H1 (cell line): Measurements from ENCODE around the gene TEX264. TPM values are rescaled to one million over a fixed set of nuclear protein-coding genes. Genes with fewer than 3 reads are reported as not detected.

ENCODE experiments used
- CTCF ChIA-PET: fragments of 300-600 bp; sonication (Branson Sonifier 250); formaldehyde crosslinking; loops from one replicate; lab custom pipeline; 2021; ENCODE audit not compliant: partially characterized antibody; lab: Charles Lee
- POLR2A ChIA-PET: fragments of 300-600 bp; sonication (Branson Sonifier 250); formaldehyde crosslinking; loops from one replicate; lab custom pipeline; 2021; ENCODE audit warnings: inconsistent platforms; ENCODE audit not compliant: partially characterized antibody; lab: Charles Lee
- DNase-seq, 2 experiments: peaks; one replicate each; pipeline versions ENCODE4 v3.0.0 to v3.0.0-alpha.2; 2010 to 2022; ENCODE audit warnings: low spot score in 2 of 2, low read depth in 1 of 2, mixed read lengths in 1 of 2
- FAIRE-seq: peaks from 2 replicates; lab custom pipeline; 2011; peaks lifted over from hg19 to GRCh38; lab: Jason Lieb, UNC
- H2AFZ ChIP-seq: 2 replicates; pipeline ENCODE4 v1.8.1; 2012; ENCODE audit warnings: low read length, inconsistent platforms
- H2AK5ac ChIP-seq: 2 replicates; pipeline ENCODE4 v1.6.1; 2013; ENCODE audit warnings: low read depth, low read length
- H2BK120ac ChIP-seq: replicated peaks from 2 replicates; pipeline ENCODE3; 2013; ENCODE audit warnings: low read depth, low read length, inconsistent platforms
- H2BK12ac ChIP-seq: 2 replicates; pipeline ENCODE4 v1.6.1; 2013; ENCODE audit warnings: low read depth, low read length
- H2BK15ac ChIP-seq: 2 replicates; pipeline ENCODE4 v1.6.1; 2013; ENCODE audit warnings: low read length
- H2BK20ac ChIP-seq: 2 replicates; pipeline ENCODE4 v1.6.1; 2013; ENCODE audit warnings: low read length
- H2BK5ac ChIP-seq: 2 replicates; pipeline ENCODE4 v1.6.1; 2013; ENCODE audit warnings: low read depth, low read length
- H3K14ac ChIP-seq: 2 replicates; pipeline ENCODE4 v1.6.1; 2013; ENCODE audit warnings: inconsistent platforms; ENCODE audit not compliant: insufficient read length
- H3K18ac ChIP-seq: 2 replicates; pipeline ENCODE4 v1.6.1; 2013; ENCODE audit warnings: low read length; ENCODE audit errors: extremely low read depth
- H3K23ac ChIP-seq: 2 replicates; pipeline ENCODE4 v1.6.1; 2013; ENCODE audit warnings: inconsistent platforms; ENCODE audit not compliant: insufficient read length
- H3K23me2 ChIP-seq: 2 replicates; pipeline ENCODE4 v1.6.1; 2013; ENCODE audit warnings: low read depth, low read length
- H3K27ac ChIP-seq: 2 replicates; pipeline ENCODE4 v1.6.1; 2011; ENCODE audit warnings: low read depth, low read length, inconsistent platforms
- H3K27me3 ChIP-seq, 4 experiments: replicated peaks in 1 of 4; 1 replicate in 1 of 4; 2 replicates in 3 of 4; pipeline versions ENCODE4 v1.6.1 to v1.8.1; 2011 to 2013; ENCODE audit warnings: low read length in 3 of 4, mild to moderate bottlenecking in 3 of 4, inconsistent platforms in 2 of 4, mixed read lengths in 2 of 4, moderate library complexity in 1 of 4; ENCODE audit not compliant: control insufficient read depth in 3 of 4, insufficient read depth in 3 of 4; ENCODE audit errors: extremely low read depth in 1 of 4
- H3K36me3 ChIP-seq, 4 experiments: 2 replicates each; pipeline versions ENCODE4 v1.6.1 to v1.8.1; 2011 to 2013; ENCODE audit warnings: mild to moderate bottlenecking in 4 of 4, low read length in 3 of 4, moderate library complexity in 2 of 4, control low read depth in 1 of 4, inconsistent platforms in 1 of 4; ENCODE audit not compliant: insufficient read depth in 4 of 4, control insufficient read depth in 2 of 4
- H3K4ac ChIP-seq: replicated peaks from 2 replicates; pipeline ENCODE3; 2013; ENCODE audit warnings: low read length, low read depth, mixed read lengths, inconsistent platforms; ENCODE audit not compliant: insufficient read length
- H3K4me1 ChIP-seq, 4 experiments: replicated peaks in 1 of 4; 1 replicate in 1 of 4; 2 replicates in 3 of 4; pipeline versions ENCODE4 v1.6.1 to v1.8.1; 2011 to 2013; ENCODE audit warnings: low read length in 3 of 4, inconsistent platforms in 2 of 4, mixed read lengths in 1 of 4; ENCODE audit not compliant: insufficient read depth in 4 of 4, control insufficient read depth in 3 of 4
- H3K4me2 ChIP-seq, 2 experiments: 2 replicates each; pipeline versions ENCODE4 v1.6.1 to v1.8.1; 2011 to 2013; ENCODE audit warnings: low read depth in 2 of 2, low read length in 2 of 2, control low read depth in 1 of 2, inconsistent platforms in 1 of 2, mild to moderate bottlenecking in 1 of 2; ENCODE audit not compliant: insufficient read depth in 1 of 2
- H3K4me3 ChIP-seq, 4 experiments: fragments of 200-600, 300-600 bp in 1 of 4; sonication (generic), shearing (Covaris generic), sonication (Bioruptor Twin) in 1 of 4; 2 replicates each; pipeline versions ENCODE4 v1.5.1 to v1.8.1; 2011 to 2016; ENCODE audit warnings: low read length in 4 of 4, low read depth in 3 of 4, control low read depth in 2 of 4, inconsistent platforms in 2 of 4, mild to moderate bottlenecking in 2 of 4, mixed read lengths in 1 of 4, moderate library complexity in 1 of 4; ENCODE audit not compliant: insufficient read depth in 2 of 4; ENCODE audit errors: extremely low read depth in 1 of 4
- H3K56ac ChIP-seq: replicated peaks from 2 replicates; pipeline ENCODE3; 2013; ENCODE audit warnings: low read depth, mild to moderate bottlenecking, mixed read lengths, low read length, inconsistent platforms; ENCODE audit not compliant: insufficient read length
- H3K79me1 ChIP-seq: 2 replicates; pipeline ENCODE4 v1.6.1; 2013; ENCODE audit warnings: low read depth, low read length, control low read depth
- H3K79me2 ChIP-seq, 2 experiments: 2 replicates each; pipeline versions ENCODE4 v1.6.1 to v1.8.1; 2012 to 2013; ENCODE audit warnings: low read length in 2 of 2, mild to moderate bottlenecking in 2 of 2, inconsistent platforms in 1 of 2; ENCODE audit not compliant: insufficient read depth in 2 of 2, control insufficient read depth in 1 of 2
- H3K9ac ChIP-seq, 4 experiments: replicated peaks in 1 of 4; 1 replicate in 1 of 4; 2 replicates in 3 of 4; pipeline versions ENCODE4 v1.6.1 to v1.8.1; 2011 to 2013; ENCODE audit warnings: low read depth in 3 of 4, low read length in 3 of 4, control low read depth in 2 of 4, mild to moderate bottlenecking in 2 of 4, moderate library complexity in 2 of 4, inconsistent platforms in 1 of 4; ENCODE audit errors: extremely low read depth in 1 of 4
- H3K9me3 ChIP-seq, 2 experiments: 2 replicates each; pipeline versions ENCODE4 v1.6.1 to v1.8.1; 2012 to 2013; ENCODE audit warnings: mild to moderate bottlenecking in 2 of 2, moderate library complexity in 2 of 2, control low read depth in 1 of 2, inconsistent platforms in 1 of 2, low read depth in 1 of 2, low read length in 1 of 2, mixed read lengths in 1 of 2; ENCODE audit not compliant: insufficient read depth in 2 of 2
- H4K20me1 ChIP-seq, 2 experiments: replicated peaks in 1 of 2; 2 replicates each; pipeline versions ENCODE3 to v1.8.1; 2011 to 2013; ENCODE audit warnings: inconsistent platforms in 2 of 2, low read length in 2 of 2, mild to moderate bottlenecking in 1 of 2; ENCODE audit not compliant: insufficient read depth in 2 of 2, control insufficient read depth in 1 of 2
- H4K5ac ChIP-seq: 2 replicates; pipeline ENCODE4 v1.6.1; 2013; ENCODE audit warnings: low read length, low read depth, mixed read lengths, inconsistent platforms; ENCODE audit not compliant: insufficient read length
- H4K8ac ChIP-seq: 2 replicates; pipeline ENCODE4 v1.8.0; 2013; ENCODE audit warnings: mild to moderate bottlenecking, moderate library complexity, low read length, inconsistent platforms; ENCODE audit not compliant: insufficient read depth; ENCODE audit errors: extremely low read depth
- H4K91ac ChIP-seq: replicated peaks from 2 replicates; pipeline ENCODE3; 2013; ENCODE audit warnings: low read length, mixed read lengths, inconsistent platforms; ENCODE audit not compliant: insufficient read length
- ASH2L ChIP-seq: fragments of 200-600, 300-600 bp; sonication (generic); IDR thresholded peaks from one replicate; pipeline ENCODE4 v1.7.1; 2017; ENCODE audit warnings: low read length
- CEBPB ChIP-seq: IDR thresholded peaks from 2 replicates; pipeline ENCODE4 v1.6.1; 2012; ENCODE audit warnings: low read depth, low read length
- NANOG ChIP-seq: IDR thresholded peaks from 2 replicates; pipeline ENCODE4 v1.6.1; 2011; ENCODE audit warnings: low read length, low read depth, mild to moderate bottlenecking, inconsistent platforms; ENCODE audit not compliant: insufficient read depth, poor library complexity, severe bottlenecking
- RXRA ChIP-seq: IDR thresholded peaks from 2 replicates; pipeline ENCODE4 v1.6.1; 2011; ENCODE audit warnings: low read depth, mild to moderate bottlenecking, low read length, moderate library complexity; ENCODE audit not compliant: insufficient read depth
- WGBS, 2 experiments: shearing (Covaris generic) in 1 of 2; methylation state at CpG; one replicate each; pipeline versions ENCODE4 v1.1.6 to v1.1.7; 2013 to 2015; ENCODE audit warnings: low lambda C conversion rate in 2 of 2, mixed read lengths in 2 of 2, inconsistent platforms in 1 of 2, low coverage in 1 of 2, missing lambda C conversion rate in 1 of 2; ENCODE audit not compliant: insufficient replicate concordance in 2 of 2, insufficient coverage in 1 of 2, insufficient read length in 1 of 2; ENCODE audit errors: extremely low coverage in 1 of 2, missing lambda C conversion rate in 1 of 2; 5-methylcytosine and 5-hydroxymethylcytosine counted together
- polyA plus RNA-seq, 7 experiments: library from polyadenylated mRNA; depleted of rRNA in 3 of 7; stranded (reverse) in 5 of 7; unstranded in 2 of 7; fragments of >200 nt in 5 of 7; fragments of 200-250 nt in 2 of 7; gene quantifications; 1 replicate in 5 of 7; 2 replicates in 1 of 7; 4 replicates in 1 of 7; pipeline versions ENCODE4 v1.2.1 to v1.2.3, GENCODE V29; 2011 to 2013; ENCODE audit warnings: missing spikeins in 2 of 7, mixed read lengths in 2 of 7
- total RNA-seq: library from RNA; stranded (reverse); fragmentation: NEBNext Ultra II Directional; extraction: Animal tissue kit (Norgen Biotek cat#: 25700); gene quantifications from 2 replicates; pipeline ENCODE4 v1.2.1, GENCODE V29; 2021
- TF ChIP-seq, protein P1 (sequence below): IDR thresholded peaks from 2 replicates; pipeline ENCODE4 v1.6.1; 2011; ENCODE audit warnings: low read length, improper control_type of control experiment
- TF ChIP-seq, protein P2 (sequence below), 3 experiments: IDR thresholded peaks; 1 replicate in 2 of 3; 2 replicates in 1 of 3; pipeline versions ENCODE4 v1.5.1 to v1.6.1; 2011; ENCODE audit warnings: low read length in 3 of 3, mild to moderate bottlenecking in 3 of 3, inconsistent platforms in 2 of 3, low read depth in 1 of 3, moderate library complexity in 1 of 3; ENCODE audit not compliant: insufficient read depth in 1 of 3; ENCODE audit errors: control extremely low read depth in 1 of 3
- TF ChIP-seq, protein P3 (sequence below): IDR thresholded peaks from 2 replicates; pipeline ENCODE4 v1.6.1; 2012; ENCODE audit warnings: inconsistent platforms

TEX264 gene
- total and polyA plus RNA-seq, 2 of the 8 experiments (the other 6 are each of a cell fraction or from before 2014, with no cell fraction given): 11.2 to 35.6 TPM

DNA sequence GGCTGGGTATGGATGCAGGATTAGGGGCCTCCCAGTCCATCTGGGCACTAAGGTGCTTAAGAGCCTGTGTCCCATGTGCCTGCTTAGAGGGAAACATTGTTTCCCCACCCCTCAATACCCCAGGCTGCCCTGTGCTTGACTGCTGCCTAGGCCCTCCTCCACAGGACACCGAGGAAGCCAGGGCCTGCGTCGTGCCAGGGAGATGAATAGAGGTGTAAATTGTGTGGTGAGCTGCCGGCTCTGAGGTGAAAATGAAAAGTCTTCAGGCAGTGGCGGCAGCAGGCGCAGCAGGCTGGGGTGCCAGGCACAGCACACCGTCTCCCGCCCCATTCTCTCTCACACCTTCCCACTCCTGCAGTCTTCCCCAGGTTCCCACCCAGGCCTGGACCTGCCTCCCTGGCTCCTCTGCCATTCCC lies 21.9 kb downstream of the TEX264 start:
- DNase-seq (no peak), FAIRE-seq (no peak)
- H2AK5ac ChIP-seq: no peak overlapping the region
- ChIA-PET CTCF (interaction anchor here (1.4 to 8.2 kb wide), 5 partner anchors 11 to 106 kb away, joined by 3 to 37 read pairs (median 31); no protein-coding TSS in a partner anchor), POLR2A (interaction anchor here (1.3 kb wide), 1 partner anchor 154 kb away, joined by 3 read pairs; no protein-coding TSS in a partner anchor)
- no peak overlapping the region for H3K4me3 ChIP-seq
- H3K4me2 ChIP-seq: no peak overlapping the region
- H2BK5ac ChIP-seq: no peak overlapping the region; the same call in 1 of the 2 replicates
- no peaks in the 10 kb centered on the region for H3K23me2 ChIP-seq
- no peak overlapping the region for H3K18ac ChIP-seq
- no peaks in the 10 kb centered on the region for H3K79me2 ChIP-seq
- no peak overlapping the region for H2BK20ac ChIP-seq
- H3K9ac ChIP-seq: no peak overlapping the region
- no peak overlapping the region for H3K14ac ChIP-seq
- no peak overlapping the region for H2BK12ac ChIP-seq
- 85% methylated on average over 8 of the region's 8 CpGs; no CpG with 5 or more reads in 1 of the 2 experiments for WGBS, 2 experiments
- no peak overlapping the region for H2BK15ac ChIP-seq
- peaks cover 0 to 7% (median 2%) of the 10 kb centered on the region in 4 experiments; a peak in 2 of 7 replicates for H3K4me1 ChIP-seq
- no peak overlapping the region; the same call in 1 of the 2 replicates for H3K27ac ChIP-seq
- no peaks in the 10 kb centered on the region for H4K20me1 ChIP-seq
- no peaks in the 10 kb centered on the region for H3K9me3 ChIP-seq
- no peak overlapping the region for H3K4ac ChIP-seq
- H3K23ac ChIP-seq: no peak overlapping the region
- no peak overlapping the region for H2BK120ac ChIP-seq
- H3K27me3 ChIP-seq: peaks cover 0 to 1% (median 0%) of the 10 kb centered on the region in 4 experiments; a peak in 1 of 7 replicates
- H4K91ac ChIP-seq: no peak overlapping the region
- H3K79me1 ChIP-seq: no peaks in the 10 kb centered on the region
- H3K36me3 ChIP-seq: no peaks in the 10 kb centered on the region; a peak in 1 of 8 replicates
- no peak overlapping the region for H4K5ac ChIP-seq
- H3K56ac ChIP-seq: no peak overlapping the region
- H2AFZ ChIP-seq: no peak overlapping the region
- H4K8ac ChIP-seq: peak overlapping the region; percentile 38; the same call in 1 of the 2 replicates
- TF ChIP-seq CEBPB (no peak), ASH2L (no peak), NANOG (no peak), RXRA (no peak)
- TF ChIP-seq, protein P1, sequence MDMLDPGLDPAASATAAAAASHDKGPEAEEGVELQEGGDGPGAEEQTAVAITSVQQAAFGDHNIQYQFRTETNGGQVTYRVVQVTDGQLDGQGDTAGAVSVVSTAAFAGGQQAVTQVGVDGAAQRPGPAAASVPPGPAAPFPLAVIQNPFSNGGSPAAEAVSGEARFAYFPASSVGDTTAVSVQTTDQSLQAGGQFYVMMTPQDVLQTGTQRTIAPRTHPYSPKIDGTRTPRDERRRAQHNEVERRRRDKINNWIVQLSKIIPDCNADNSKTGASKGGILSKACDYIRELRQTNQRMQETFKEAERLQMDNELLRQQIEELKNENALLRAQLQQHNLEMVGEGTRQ: no peak
- TF ChIP-seq, protein P2, sequence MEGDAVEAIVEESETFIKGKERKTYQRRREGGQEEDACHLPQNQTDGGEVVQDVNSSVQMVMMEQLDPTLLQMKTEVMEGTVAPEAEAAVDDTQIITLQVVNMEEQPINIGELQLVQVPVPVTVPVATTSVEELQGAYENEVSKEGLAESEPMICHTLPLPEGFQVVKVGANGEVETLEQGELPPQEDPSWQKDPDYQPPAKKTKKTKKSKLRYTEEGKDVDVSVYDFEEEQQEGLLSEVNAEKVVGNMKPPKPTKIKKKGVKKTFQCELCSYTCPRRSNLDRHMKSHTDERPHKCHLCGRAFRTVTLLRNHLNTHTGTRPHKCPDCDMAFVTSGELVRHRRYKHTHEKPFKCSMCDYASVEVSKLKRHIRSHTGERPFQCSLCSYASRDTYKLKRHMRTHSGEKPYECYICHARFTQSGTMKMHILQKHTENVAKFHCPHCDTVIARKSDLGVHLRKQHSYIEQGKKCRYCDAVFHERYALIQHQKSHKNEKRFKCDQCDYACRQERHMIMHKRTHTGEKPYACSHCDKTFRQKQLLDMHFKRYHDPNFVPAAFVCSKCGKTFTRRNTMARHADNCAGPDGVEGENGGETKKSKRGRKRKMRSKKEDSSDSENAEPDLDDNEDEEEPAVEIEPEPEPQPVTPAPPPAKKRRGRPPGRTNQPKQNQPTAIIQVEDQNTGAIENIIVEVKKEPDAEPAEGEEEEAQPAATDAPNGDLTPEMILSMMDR (IDR thresholded peaks at IDR 0.05; ENCODE audit: control extremely low read depth in 1 of 3, insufficient read depth in 1 of 3, low read depth in 1 of 3, low read length in 3 of 3): no peak
- TF ChIP-seq, protein P3, sequence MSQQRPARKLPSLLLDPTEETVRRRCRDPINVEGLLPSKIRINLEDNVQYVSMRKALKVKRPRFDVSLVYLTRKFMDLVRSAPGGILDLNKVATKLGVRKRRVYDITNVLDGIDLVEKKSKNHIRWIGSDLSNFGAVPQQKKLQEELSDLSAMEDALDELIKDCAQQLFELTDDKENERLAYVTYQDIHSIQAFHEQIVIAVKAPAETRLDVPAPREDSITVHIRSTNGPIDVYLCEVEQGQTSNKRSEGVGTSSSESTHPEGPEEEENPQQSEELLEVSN: no peak
